K562 (cell line): Measurements from ENCODE around the gene HLA-DOA. TPM values are rescaled to one million over a fixed set of nuclear protein-coding genes. Genes with fewer than 3 reads are reported as not detected.

ENCODE experiments used
- GTF2F1 ChIP-seq: IDR thresholded peaks from 2 replicates; pipeline ENCODE4 v1.6.1; 2011; ENCODE audit warnings: low read depth, low read length, improper control_type of control experiment
- MBD2 ChIP-seq: sonication (generic); IDR thresholded peaks from 2 replicates; pipeline ENCODE4 v1.6.1; 2016; ENCODE audit warnings: low read depth, borderline replicate concordance
- MED1 ChIP-seq: sonication (generic); formaldehyde crosslinking; IDR thresholded peaks from 2 replicates; pipeline ENCODE4 v1.8.1; 2023; ENCODE audit warnings: missing genetic modification reagents, borderline replicate concordance
- MYNN ChIP-seq, 2 experiments: sonication (generic); formaldehyde crosslinking in 1 of 2; IDR thresholded peaks; 2 replicates each; pipeline versions ENCODE4 v1.5.0 to v1.6.1; 2016 to 2020; ENCODE audit warnings: antibody characterized with exemption in 1 of 2, missing genetic modification reagents in 1 of 2
- NFE2L1 ChIP-seq: fragments of 450-650 bp; IDR thresholded peaks from 2 replicates; pipeline ENCODE4 v1.6.1; 2016; ENCODE audit warnings: missing genetic modification characterization, low read depth, mild to moderate bottlenecking, missing compliant biosample characterization, moderate library complexity, borderline replicate concordance
- NUFIP1 ChIP-seq: fragments of 450-650 bp; IDR thresholded peaks from 2 replicates; pipeline ENCODE4 v1.6.1; 2018; ENCODE audit not compliant: partially characterized antibody
- RAD51 ChIP-seq: fragments of 450-650 bp; IDR thresholded peaks from 2 replicates; pipeline ENCODE4 v1.7.1; 2016; ENCODE audit warnings: low read depth, mild to moderate bottlenecking, borderline replicate concordance
- SP1 ChIP-seq: sonication (generic); formaldehyde crosslinking; IDR thresholded peaks from 2 replicates; pipeline ENCODE4 v1.8.1; 2022; ENCODE audit warnings: mild to moderate bottlenecking, missing genetic modification reagents
- SRSF7 ChIP-seq: fragments of 200-400 bp; formaldehyde crosslinking; optimal IDR thresholded peaks from 2 replicates; pipeline ENCODE3; 2017; ENCODE audit warnings: mild to moderate bottlenecking, low read depth, low read length
- TGIF2 ChIP-seq: sonication (generic); formaldehyde crosslinking; IDR thresholded peaks from 2 replicates; pipeline ENCODE4 v1.8.1; 2022; ENCODE audit warnings: mild to moderate bottlenecking, missing genetic modification reagents, moderate library complexity
- ZEB2 ChIP-seq: fragments of 450-650 bp; IDR thresholded peaks from 2 replicates; pipeline ENCODE4 v1.6.1; 2016
- ZFP30 ChIP-seq: fragments of 250-450 bp; sonication (Bioruptor Pico); IDR thresholded peaks from 2 replicates; pipeline ENCODE4 v1.8.0; 2022; ENCODE audit warnings: moderate library complexity, mild to moderate bottlenecking, inconsistent platforms, borderline replicate concordance
- ZNF121 ChIP-seq: sonication (generic); formaldehyde crosslinking; conservative IDR thresholded peaks from 2 replicates; pipeline ENCODE4 v1.8.0; 2022; ENCODE audit warnings: missing genetic modification reagents
- ZNF444 ChIP-seq: fragments of 250-450 bp; sonication (Bioruptor Pico); IDR thresholded peaks from 2 replicates; pipeline ENCODE4 v1.4.0; 2020; ENCODE audit warnings: mild to moderate bottlenecking, moderate library complexity
- ZNF764 ChIP-seq: fragments of 250-450 bp; sonication (Bioruptor Pico); IDR thresholded peaks from 2 replicates; pipeline ENCODE4 v1.4.0; 2020; ENCODE audit warnings: low read depth, mild to moderate bottlenecking, moderate library complexity
- polyA plus RNA-seq, 8 experiments: library from polyadenylated mRNA; depleted of rRNA in 4 of 8; stranded (reverse) in 5 of 8; unstranded in 3 of 8; fragments of >200 nt; fragmentation: Nextera tagmentation in 2 of 8; fragmentation: Illumina TruSeq in 1 of 8; extraction: Ambion mirVana in 2 of 8; extraction: Trizol in 1 of 8; gene quantifications; 2 replicates each; pipeline versions ENCODE4 v1.2.1 to v1.2.3, GENCODE V29; 2011 to 2014; ENCODE audit warnings: inconsistent platforms in 1 of 8, missing spikeins in 1 of 8
- total RNA-seq, 7 experiments: library from RNA; depleted of rRNA in 6 of 7; stranded (reverse); fragments of >200 nt in 6 of 7; fragmentation: Illumina TruSeq in 2 of 7; extraction: Trizol in 2 of 7; gene quantifications; 2 replicates each; pipeline versions ENCODE4 v1.2.1 to v1.2.3, GENCODE V29; 2011 to 2021; ENCODE audit warnings: low replicate concordance in 1 of 7
- TF ChIP-seq, protein P1 (sequence below): fragments of 250-450 bp; sonication (Bioruptor Pico); IDR thresholded peaks from 2 replicates; pipeline ENCODE4 v1.5.0; 2022; ENCODE audit warnings: mild to moderate bottlenecking
- TF ChIP-seq, protein P2 (sequence below): fragments of 200-800 bp; sonication (Bioruptor generic); IDR thresholded peaks from 2 replicates; pipeline ENCODE4 v1.6.1; 2017; ENCODE audit warnings: missing genetic modification characterization, missing compliant biosample characterization
- TF ChIP-seq, protein P3 (sequence below): fragments of 250-450 bp; sonication (Bioruptor Pico); IDR thresholded peaks from 2 replicates; pipeline ENCODE4 v1.5.0; 2020; ENCODE audit warnings: mild to moderate bottlenecking
- TF ChIP-seq, protein P4 (sequence below): fragments of 250-450 bp; sonication (Bioruptor Pico); IDR thresholded peaks from 2 replicates; pipeline ENCODE4 v1.5.1; 2021; ENCODE audit warnings: mild to moderate bottlenecking
- TF ChIP-seq, protein P5 (sequence below): fragments of 450-650 bp; formaldehyde crosslinking; conservative IDR thresholded peaks from 2 replicates; pipeline ENCODE4 v1.4.0; 2022; ENCODE audit warnings: mild to moderate bottlenecking, missing genetic modification characterization

The HLA-DOA gene
- total and polyA plus RNA-seq, 9 of the 15 experiments (the other 6 are each of a cell fraction or from before 2014, with no cell fraction given) = 0.07 TPM; not detected in 8

DNA sequence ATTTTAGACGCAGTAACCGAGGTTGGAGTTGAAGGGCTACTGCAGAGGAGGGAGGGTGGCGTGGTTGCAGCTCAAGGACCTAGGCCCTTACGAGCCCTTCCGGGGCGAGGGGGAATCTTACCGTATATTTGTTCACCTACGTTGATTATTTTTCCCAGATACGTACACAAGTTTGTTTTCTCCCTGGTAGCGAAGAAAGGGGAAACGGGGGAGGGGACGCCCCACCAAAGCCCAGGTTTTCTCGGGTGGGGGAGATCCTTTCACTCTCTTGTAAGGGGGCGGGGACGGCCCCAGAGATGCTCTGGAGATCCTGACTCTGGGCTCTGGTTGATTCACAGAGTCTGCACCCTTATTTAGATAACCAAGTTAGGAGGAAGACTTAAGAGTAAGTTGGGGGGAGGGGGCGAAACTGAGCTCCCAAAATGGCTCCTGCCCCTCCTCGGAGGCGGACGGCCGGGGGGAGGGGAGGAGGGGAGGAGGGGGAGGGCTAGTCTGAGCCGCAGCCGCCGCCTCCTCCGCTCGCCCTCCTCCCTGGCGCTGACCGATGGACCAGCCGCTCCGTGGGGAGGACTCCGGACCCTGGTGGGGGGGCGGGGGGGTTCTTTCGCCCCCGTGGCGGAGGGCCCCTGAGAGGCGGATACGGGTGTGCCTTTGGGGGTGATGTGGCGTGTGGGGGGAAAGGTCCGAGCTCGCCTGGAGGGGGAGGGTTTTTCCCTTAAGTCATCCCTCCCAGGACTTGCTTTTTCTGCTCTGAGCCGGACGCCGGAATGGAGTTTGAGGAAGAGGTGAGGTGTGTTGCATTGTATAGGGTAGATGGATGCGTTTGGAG is 38.8 kb downstream of the HLA-DOA start (continued):
- peak; percentile 88 for TF ChIP-seq ZNF444 (CRISPR knock-in tag)
- TF ChIP-seq MBD2 = peak; percentile 52; the same call in 1 of the 2 replicates
- TF ChIP-seq RAD51 = no peak
- TF ChIP-seq NUFIP1 = no peak
- TF ChIP-seq, protein P1, sequence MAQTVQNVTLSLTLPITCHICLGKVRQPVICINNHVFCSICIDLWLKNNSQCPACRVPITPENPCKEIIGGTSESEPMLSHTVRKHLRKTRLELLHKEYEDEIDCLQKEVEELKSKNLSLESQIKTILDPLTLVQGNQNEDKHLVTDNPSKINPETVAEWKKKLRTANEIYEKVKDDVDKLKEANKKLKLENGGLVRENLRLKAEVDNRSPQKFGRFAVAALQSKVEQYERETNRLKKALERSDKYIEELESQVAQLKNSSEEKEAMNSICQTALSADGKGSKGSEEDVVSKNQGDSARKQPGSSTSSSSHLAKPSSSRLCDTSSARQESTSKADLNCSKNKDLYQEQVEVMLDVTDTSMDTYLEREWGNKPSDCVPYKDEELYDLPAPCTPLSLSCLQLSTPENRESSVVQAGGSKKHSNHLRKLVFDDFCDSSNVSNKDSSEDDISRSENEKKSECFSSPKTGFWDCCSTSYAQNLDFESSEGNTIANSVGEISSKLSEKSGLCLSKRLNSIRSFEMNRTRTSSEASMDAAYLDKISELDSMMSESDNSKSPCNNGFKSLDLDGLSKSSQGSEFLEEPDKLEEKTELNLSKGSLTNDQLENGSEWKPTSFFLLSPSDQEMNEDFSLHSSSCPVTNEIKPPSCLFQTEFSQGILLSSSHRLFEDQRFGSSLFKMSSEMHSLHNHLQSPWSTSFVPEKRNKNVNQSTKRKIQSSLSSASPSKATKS (CRISPR knock-in tag) = no peak
- no peak for TF ChIP-seq NFE2L1 (tag)
- TF ChIP-seq, protein P2, sequence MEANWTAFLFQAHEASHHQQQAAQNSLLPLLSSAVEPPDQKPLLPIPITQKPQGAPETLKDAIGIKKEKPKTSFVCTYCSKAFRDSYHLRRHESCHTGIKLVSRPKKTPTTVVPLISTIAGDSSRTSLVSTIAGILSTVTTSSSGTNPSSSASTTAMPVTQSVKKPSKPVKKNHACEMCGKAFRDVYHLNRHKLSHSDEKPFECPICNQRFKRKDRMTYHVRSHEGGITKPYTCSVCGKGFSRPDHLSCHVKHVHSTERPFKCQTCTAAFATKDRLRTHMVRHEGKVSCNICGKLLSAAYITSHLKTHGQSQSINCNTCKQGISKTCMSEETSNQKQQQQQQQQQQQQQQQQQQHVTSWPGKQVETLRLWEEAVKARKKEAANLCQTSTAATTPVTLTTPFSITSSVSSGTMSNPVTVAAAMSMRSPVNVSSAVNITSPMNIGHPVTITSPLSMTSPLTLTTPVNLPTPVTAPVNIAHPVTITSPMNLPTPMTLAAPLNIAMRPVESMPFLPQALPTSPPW (CRISPR knock-in tag) = no peak
- TF ChIP-seq ZNF764 = no peak
- TF ChIP-seq, protein P3, sequence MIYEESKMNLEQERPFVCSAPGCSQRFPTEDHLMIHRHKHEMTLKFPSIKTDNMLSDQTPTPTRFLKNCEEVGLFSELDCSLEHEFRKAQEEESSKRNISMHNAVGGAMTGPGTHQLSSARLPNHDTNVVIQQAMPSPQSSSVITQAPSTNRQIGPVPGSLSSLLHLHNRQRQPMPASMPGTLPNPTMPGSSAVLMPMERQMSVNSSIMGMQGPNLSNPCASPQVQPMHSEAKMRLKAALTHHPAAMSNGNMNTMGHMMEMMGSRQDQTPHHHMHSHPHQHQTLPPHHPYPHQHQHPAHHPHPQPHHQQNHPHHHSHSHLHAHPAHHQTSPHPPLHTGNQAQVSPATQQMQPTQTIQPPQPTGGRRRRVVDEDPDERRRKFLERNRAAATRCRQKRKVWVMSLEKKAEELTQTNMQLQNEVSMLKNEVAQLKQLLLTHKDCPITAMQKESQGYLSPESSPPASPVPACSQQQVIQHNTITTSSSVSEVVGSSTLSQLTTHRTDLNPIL (CRISPR knock-in tag) = no peak
- no peak for TF ChIP-seq MED1
- TF ChIP-seq MYNN (IDR thresholded peaks at IDR 0.05) = no peak
- no peak for TF ChIP-seq MYNN (CRISPR knock-in tag; IDR thresholded peaks at IDR 0.05)
- peak; percentile 38; the same call in 1 of the 2 replicates for TF ChIP-seq GTF2F1
- TF ChIP-seq ZNF121 (CRISPR knock-in tag) = no peak
- TF ChIP-seq, protein P4, sequence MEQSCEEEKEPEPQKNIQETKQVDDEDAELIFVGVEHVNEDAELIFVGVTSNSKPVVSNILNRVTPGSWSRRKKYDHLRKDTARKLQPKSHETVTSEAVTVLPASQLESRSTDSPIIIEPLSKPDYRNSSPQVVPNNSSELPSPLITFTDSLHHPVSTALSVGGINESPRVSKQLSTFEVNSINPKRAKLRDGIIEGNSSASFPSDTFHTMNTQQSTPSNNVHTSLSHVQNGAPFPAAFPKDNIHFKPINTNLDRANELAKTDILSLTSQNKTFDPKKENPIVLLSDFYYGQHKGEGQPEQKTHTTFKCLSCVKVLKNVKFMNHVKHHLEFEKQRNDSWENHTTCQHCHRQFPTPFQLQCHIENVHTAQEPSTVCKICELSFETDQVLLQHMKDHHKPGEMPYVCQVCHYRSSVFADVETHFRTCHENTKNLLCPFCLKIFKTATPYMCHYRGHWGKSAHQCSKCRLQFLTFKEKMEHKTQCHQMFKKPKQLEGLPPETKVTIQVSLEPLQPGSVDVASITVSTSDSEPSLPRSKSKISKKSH (CRISPR knock-in tag) = no peak
- TF ChIP-seq ZFP30 (CRISPR knock-in tag) = no peak
- no peak for TF ChIP-seq SRSF7
- TF ChIP-seq TGIF2 (CRISPR knock-in tag) = no peak
- no peak for TF ChIP-seq ZEB2
- TF ChIP-seq, protein P5, sequence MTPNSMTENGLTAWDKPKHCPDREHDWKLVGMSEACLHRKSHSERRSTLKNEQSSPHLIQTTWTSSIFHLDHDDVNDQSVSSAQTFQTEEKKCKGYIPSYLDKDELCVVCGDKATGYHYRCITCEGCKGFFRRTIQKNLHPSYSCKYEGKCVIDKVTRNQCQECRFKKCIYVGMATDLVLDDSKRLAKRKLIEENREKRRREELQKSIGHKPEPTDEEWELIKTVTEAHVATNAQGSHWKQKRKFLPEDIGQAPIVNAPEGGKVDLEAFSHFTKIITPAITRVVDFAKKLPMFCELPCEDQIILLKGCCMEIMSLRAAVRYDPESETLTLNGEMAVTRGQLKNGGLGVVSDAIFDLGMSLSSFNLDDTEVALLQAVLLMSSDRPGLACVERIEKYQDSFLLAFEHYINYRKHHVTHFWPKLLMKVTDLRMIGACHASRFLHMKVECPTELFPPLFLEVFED (CRISPR knock-in tag) = peak; percentile 78; the same call in 1 of the 2 replicates
- TF ChIP-seq SP1 (CRISPR knock-in tag) = peak; percentile 4; the same call in 1 of the 2 replicates
